ENCODE data around the gene NDRG4. TPM values are rescaled to one million over a fixed set of nuclear protein-coding genes. Genes with fewer than 3 reads are reported as not detected.

The NDRG4 gene
- total and polyA plus RNA-seq, 2 donors (not counting 1 experiment from before 2014, with no cell fraction given) = 4.0 to 5.1 TPM

- Histone ChIP-seq H3K4me1 (ENCODE audit: control insufficient read depth, extremely low read depth, insufficient read depth, low read length) (no peaks in the 10 kb centered on the region), H3K79me2 (ENCODE audit: control insufficient read depth, insufficient read depth, low read length) (no peaks in the 10 kb centered on the region), H3K4me3 (replicated peaks in 1 of 4; ENCODE audit: control extremely low read depth in 1 of 4, insufficient read depth in 1 of 4, low read depth in 3 of 4, low read length in 4 of 4) (no peak overlapping the region), H3K36me3 (ENCODE audit: control insufficient read depth, insufficient read depth, low read length) (no peaks in the 10 kb centered on the region), H3K27ac (ENCODE audit: insufficient read depth, low read length) (no peak overlapping the region), H3K9ac (ENCODE audit: insufficient read depth, low read length) (no peak overlapping the region), H3K27me3 (ENCODE audit: control insufficient read depth, insufficient read depth, low read length) (peaks cover 5% of the 10 kb centered on the region), H2AFZ (ENCODE audit: low read length) (no peak overlapping the region), H3K4me2 (ENCODE audit: extremely low read depth, insufficient read depth, low read length) (no peak overlapping the region), H3K9me3 (ENCODE audit: control insufficient read depth, insufficient read depth, low read depth, low read length) (no peaks in the 10 kb centered on the region), H4K20me1 (ENCODE audit: control insufficient read depth, extremely low read depth, insufficient read depth, low read length) (no peaks in the 10 kb centered on the region)
- no peak for DNase-seq (ENCODE audit: low read depth in 2 of 2)
- TF ChIP-seq EZH2 (IDR thresholded peaks at IDR 0.05; ENCODE audit: low read length, missing control alignments) = no peak
Measured at GRCh38 chr16:58476791-58477190, 23.2 kb upstream of the NDRG4 start.

- Histone ChIP-seq H3K4me1 (ENCODE audit: control insufficient read depth, extremely low read depth, insufficient read depth, low read length) (no peaks in the 10 kb centered on the region), H3K4me3 (replicated peaks in 1 of 4; ENCODE audit: control extremely low read depth in 1 of 4, insufficient read depth in 1 of 4, low read depth in 3 of 4, low read length in 4 of 4) (no peak overlapping the region), H3K27ac (ENCODE audit: insufficient read depth, low read length) (no peak overlapping the region), H3K9ac (ENCODE audit: insufficient read depth, low read length) (no peak overlapping the region), H3K36me3 (ENCODE audit: control insufficient read depth, insufficient read depth, low read length) (no peaks in the 10 kb centered on the region), H4K20me1 (ENCODE audit: control insufficient read depth, extremely low read depth, insufficient read depth, low read length) (no peaks in the 10 kb centered on the region), H2AFZ (ENCODE audit: low read length) (no peak overlapping the region), H3K27me3 (ENCODE audit: control insufficient read depth, insufficient read depth, low read length) (no peaks in the 10 kb centered on the region), H3K79me2 (ENCODE audit: control insufficient read depth, insufficient read depth, low read length) (no peaks in the 10 kb centered on the region), H3K4me2 (ENCODE audit: extremely low read depth, insufficient read depth, low read length) (no peak overlapping the region), H3K9me3 (ENCODE audit: control insufficient read depth, insufficient read depth, low read depth, low read length) (no peaks in the 10 kb centered on the region)
- TF ChIP-seq EZH2 (IDR thresholded peaks at IDR 0.05; ENCODE audit: low read length, missing control alignments) (no peak), CTCF (conservative IDR thresholded peaks at IDR 0.05 in 1 of 2, IDR thresholded peaks at IDR 0.05 in 1 of 2; ENCODE audit: low read depth in 1 of 2, low read length in 2 of 2) (no peak)
- no peak for DNase-seq (ENCODE audit: low read depth in 2 of 2)
Measured at GRCh38 chr16:58478427-58478826, 21.5 kb upstream of the NDRG4 start.

- no peaks in the 10 kb centered on the region for H3K36me3 ChIP-seq (ENCODE audit: control insufficient read depth, insufficient read depth, low read length)
- TF ChIP-seq CTCF (conservative IDR thresholded peaks at IDR 0.05 in 1 of 2, IDR thresholded peaks at IDR 0.05 in 1 of 2; ENCODE audit: low read depth in 1 of 2, low read length in 2 of 2) (no peak), EZH2 (IDR thresholded peaks at IDR 0.05; ENCODE audit: low read length, missing control alignments) (no peak)
- no peaks in the 10 kb centered on the region for H3K27me3 ChIP-seq (ENCODE audit: control insufficient read depth, insufficient read depth, low read length)
- no peak overlapping the region for H2AFZ ChIP-seq (ENCODE audit: low read length)
- H3K4me2 ChIP-seq (ENCODE audit: extremely low read depth, insufficient read depth, low read length) = no peak overlapping the region
- H4K20me1 ChIP-seq (ENCODE audit: control insufficient read depth, extremely low read depth, insufficient read depth, low read length) = no peaks in the 10 kb centered on the region
- no peak overlapping the region for H3K4me3 ChIP-seq (replicated peaks in 1 of 4; ENCODE audit: control extremely low read depth in 1 of 4, insufficient read depth in 1 of 4, low read depth in 3 of 4, low read length in 4 of 4)
- no peak for DNase-seq (ENCODE audit: low read depth in 2 of 2)
- no peak overlapping the region for H3K9ac ChIP-seq (ENCODE audit: insufficient read depth, low read length)
- H3K4me1 ChIP-seq (ENCODE audit: control insufficient read depth, extremely low read depth, insufficient read depth, low read length) = no peaks in the 10 kb centered on the region
- no peaks in the 10 kb centered on the region for H3K9me3 ChIP-seq (ENCODE audit: control insufficient read depth, insufficient read depth, low read depth, low read length)
- H3K27ac ChIP-seq (ENCODE audit: insufficient read depth, low read length) = no peak overlapping the region
- H3K79me2 ChIP-seq (ENCODE audit: control insufficient read depth, insufficient read depth, low read length) = no peaks in the 10 kb centered on the region
Measured at GRCh38 chr16:58481226-58481869, 18.6 kb upstream of the NDRG4 start.
